EL (cell line): ENCODE data around the gene DUSP21.
"Not testable (repeated sequence)": the region's sequence is repeated elsewhere in the genome, so short reads cannot be mapped to it uniquely, and the experiment has no call there.

Experiments
- DNase-seq: peaks from one replicate; pipeline ENCODE4 v3.0.0-alpha.2; 2016

The DUSP21 gene

GRCh38 chrX:44876767-44877166 is 32.9 kb downstream of the DUSP21 start:
- DNase-seq, result no peak

GRCh38 chrX:44878780-44879179 is 35.0 kb downstream of the DUSP21 start:
- DNase-seq, result no peak

GRCh38 chrX:44881549-44881948 is 37.7 kb downstream of the DUSP21 start:
- DNase-seq, result no peak

GRCh38 chrX:44882635-44883034 is 38.8 kb downstream of the DUSP21 start:
- no peak for DNase-seq

GRCh38 chrX:44884944-44885343 is 41.1 kb downstream of the DUSP21 start:
- DNase-seq, result no peak

GRCh38 chrX:44889824-44890223 is 46.0 kb downstream of the DUSP21 start:
- DNase-seq, result no peak

- DNase-seq, result no peak
Measured at GRCh38 chrX:44890247-44890646, 46.4 kb downstream of the DUSP21 start.

GRCh38 chrX:44890687-44891086 is 46.9 kb downstream of the DUSP21 start:
- DNase-seq, result not testable (repeated sequence)

GRCh38 chrX:44891642-44892041 is 47.8 kb downstream of the DUSP21 start:
- no peak for DNase-seq
